ENCODE measurements around the gene CCNI2.

DNA sequence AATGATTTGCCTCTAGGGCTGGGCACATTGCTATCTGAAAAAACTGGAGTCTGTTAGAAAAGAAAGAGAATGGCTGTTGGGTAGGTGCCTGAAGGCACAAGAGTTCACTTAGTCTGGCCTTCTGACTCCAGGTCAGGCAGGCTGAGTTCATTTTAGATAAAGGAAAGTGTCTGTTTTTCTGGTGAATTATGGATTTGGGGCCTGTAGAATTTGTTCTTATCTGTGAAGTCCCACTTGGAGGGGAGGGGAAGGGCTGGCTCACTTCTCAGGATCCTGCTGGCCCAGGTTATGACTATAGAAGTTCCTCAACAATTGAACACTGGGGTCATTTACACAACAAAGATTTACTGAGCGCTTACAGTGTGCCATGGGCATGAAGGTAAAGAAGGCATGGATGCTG is 41.3 kb downstream of the CCNI2 start:
- TF ChIP-seq POLR2AphosphoS5 (IDR thresholded peaks at IDR 0.05; ENCODE audit: insufficient read depth, low read depth, low read length) (no peak), POLR2A (IDR thresholded peaks at IDR 0.05; ENCODE audit: low read depth, low read length) (no peak), EZH2 (IDR thresholded peaks at IDR 0.05; ENCODE audit: borderline replicate concordance, low read depth, low read length, severe bottlenecking) (no peak), MYC (IDR thresholded peaks at IDR 0.05; ENCODE audit: low read depth, low read length) (no peak), JUN (IDR thresholded peaks at IDR 0.05; ENCODE audit: borderline replicate concordance, insufficient read depth, insufficient read length, low read depth) (no peak), GATA2 (IDR thresholded peaks at IDR 0.05; ENCODE audit: insufficient read depth, insufficient read length, low read depth, low read length) (no peak)
- TF ChIP-seq, protein P1, sequence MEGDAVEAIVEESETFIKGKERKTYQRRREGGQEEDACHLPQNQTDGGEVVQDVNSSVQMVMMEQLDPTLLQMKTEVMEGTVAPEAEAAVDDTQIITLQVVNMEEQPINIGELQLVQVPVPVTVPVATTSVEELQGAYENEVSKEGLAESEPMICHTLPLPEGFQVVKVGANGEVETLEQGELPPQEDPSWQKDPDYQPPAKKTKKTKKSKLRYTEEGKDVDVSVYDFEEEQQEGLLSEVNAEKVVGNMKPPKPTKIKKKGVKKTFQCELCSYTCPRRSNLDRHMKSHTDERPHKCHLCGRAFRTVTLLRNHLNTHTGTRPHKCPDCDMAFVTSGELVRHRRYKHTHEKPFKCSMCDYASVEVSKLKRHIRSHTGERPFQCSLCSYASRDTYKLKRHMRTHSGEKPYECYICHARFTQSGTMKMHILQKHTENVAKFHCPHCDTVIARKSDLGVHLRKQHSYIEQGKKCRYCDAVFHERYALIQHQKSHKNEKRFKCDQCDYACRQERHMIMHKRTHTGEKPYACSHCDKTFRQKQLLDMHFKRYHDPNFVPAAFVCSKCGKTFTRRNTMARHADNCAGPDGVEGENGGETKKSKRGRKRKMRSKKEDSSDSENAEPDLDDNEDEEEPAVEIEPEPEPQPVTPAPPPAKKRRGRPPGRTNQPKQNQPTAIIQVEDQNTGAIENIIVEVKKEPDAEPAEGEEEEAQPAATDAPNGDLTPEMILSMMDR (IDR thresholded peaks at IDR 0.05; ENCODE audit: extremely low read depth in 1 of 2, insufficient read depth in 1 of 2, low read depth in 1 of 2, low read length in 2 of 2), result no peak
- TF ChIP-seq, protein P2, sequence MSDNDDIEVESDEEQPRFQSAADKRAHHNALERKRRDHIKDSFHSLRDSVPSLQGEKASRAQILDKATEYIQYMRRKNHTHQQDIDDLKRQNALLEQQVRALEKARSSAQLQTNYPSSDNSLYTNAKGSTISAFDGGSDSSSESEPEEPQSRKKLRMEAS (IDR thresholded peaks at IDR 0.05; ENCODE audit: insufficient read depth, insufficient read length), result no peak
